ENCODE results near the gene SORBS1.

DNA sequence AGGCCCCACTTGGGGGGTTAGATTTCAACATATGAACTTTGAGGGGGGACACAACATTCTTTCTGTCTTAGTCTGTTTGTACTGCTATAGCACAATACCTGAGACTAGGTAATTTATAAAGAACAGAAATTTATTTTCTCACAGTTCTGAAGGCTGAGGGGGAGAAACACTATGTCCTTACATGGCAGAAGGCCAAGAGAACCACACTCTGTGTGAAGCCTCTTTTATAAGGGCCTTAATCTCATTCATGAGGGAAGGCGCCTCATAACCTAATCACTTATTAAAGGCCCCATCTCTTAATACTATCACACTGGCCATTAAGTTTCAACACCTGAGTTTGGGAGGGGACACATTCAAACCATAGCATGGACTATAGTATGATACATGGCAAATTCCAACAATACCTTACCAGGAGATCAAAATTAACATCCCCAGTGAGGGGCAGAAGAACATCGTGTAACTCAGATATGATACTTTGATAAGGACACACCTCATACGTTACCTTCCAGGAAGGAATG, 261.1 kb downstream of the SORBS1 start:
- no peak for TF ChIP-seq POLR2A (IDR thresholded peaks at IDR 0.05)
- TF ChIP-seq, protein P1, sequence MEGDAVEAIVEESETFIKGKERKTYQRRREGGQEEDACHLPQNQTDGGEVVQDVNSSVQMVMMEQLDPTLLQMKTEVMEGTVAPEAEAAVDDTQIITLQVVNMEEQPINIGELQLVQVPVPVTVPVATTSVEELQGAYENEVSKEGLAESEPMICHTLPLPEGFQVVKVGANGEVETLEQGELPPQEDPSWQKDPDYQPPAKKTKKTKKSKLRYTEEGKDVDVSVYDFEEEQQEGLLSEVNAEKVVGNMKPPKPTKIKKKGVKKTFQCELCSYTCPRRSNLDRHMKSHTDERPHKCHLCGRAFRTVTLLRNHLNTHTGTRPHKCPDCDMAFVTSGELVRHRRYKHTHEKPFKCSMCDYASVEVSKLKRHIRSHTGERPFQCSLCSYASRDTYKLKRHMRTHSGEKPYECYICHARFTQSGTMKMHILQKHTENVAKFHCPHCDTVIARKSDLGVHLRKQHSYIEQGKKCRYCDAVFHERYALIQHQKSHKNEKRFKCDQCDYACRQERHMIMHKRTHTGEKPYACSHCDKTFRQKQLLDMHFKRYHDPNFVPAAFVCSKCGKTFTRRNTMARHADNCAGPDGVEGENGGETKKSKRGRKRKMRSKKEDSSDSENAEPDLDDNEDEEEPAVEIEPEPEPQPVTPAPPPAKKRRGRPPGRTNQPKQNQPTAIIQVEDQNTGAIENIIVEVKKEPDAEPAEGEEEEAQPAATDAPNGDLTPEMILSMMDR (IDR thresholded peaks at IDR 0.05) = no peak
